ENCODE measurements around the gene MON1B.

MON1B gene

DNA sequence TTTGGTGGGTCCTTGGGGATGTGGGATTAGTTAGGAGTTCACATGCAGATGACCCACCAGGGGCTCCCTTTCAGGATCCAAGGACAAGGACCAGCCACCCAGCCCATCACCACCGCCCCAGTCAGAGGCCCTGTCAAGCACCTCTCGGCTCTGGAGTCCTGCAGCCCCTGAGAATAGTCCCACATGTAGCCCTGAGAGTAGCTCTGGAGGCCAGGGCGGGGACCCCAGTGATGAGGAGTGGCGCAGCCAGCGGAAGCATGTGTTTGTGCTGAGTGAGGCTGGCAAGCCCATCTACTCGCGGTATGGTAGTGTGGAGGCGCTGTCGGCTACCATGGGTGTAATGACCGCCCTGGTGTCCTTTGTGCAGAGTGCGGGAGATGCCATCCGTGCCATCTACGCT is 2.4 kb downstream of the MON1B start:
- Histone ChIP-seq H3K4me2 (ENCODE audit: low read depth, low read length, poor library complexity, severe bottlenecking) (no peak overlapping the region), H3K27ac (ENCODE audit: low read depth, low read length) (no peak overlapping the region), H3K27me3 (ENCODE audit: low read length) (no peaks in the 10 kb centered on the region), H3K9me3 (ENCODE audit: insufficient read depth, low read length) (no peaks in the 10 kb centered on the region), H3F3A (ENCODE audit: insufficient read depth) (peaks cover 11% of the 10 kb centered on the region), H2AFZ (ENCODE audit: low read depth, low read length, severe bottlenecking) (no peak overlapping the region), H3K9ac (ENCODE audit: low read length) (no peak overlapping the region), H3K4me3 (ENCODE audit: insufficient read depth, low read length, poor library complexity, severe bottlenecking) (no peak overlapping the region), H4K20me1 (ENCODE audit: low read depth, low read length) (peaks cover 4% of the 10 kb centered on the region; the same call in 1 of the 2 replicates), H3K79me2 (ENCODE audit: insufficient read depth, low read length) (peaks cover 33% of the 10 kb centered on the region), H3K36me3 (ENCODE audit: low read length) (0 out of 2 replicates have a peak, but pooled peaks cover 6% of the 10 kb centered on the region), H3K9me2 (replicated peaks; ENCODE audit: insufficient read depth, low read length) (no peaks in the 10 kb centered on the region)
- TF ChIP-seq EZH2phosphoT487 (conservative IDR thresholded peaks at IDR 0.05; ENCODE audit: low read length): no peak
- TF ChIP-seq, protein P1, sequence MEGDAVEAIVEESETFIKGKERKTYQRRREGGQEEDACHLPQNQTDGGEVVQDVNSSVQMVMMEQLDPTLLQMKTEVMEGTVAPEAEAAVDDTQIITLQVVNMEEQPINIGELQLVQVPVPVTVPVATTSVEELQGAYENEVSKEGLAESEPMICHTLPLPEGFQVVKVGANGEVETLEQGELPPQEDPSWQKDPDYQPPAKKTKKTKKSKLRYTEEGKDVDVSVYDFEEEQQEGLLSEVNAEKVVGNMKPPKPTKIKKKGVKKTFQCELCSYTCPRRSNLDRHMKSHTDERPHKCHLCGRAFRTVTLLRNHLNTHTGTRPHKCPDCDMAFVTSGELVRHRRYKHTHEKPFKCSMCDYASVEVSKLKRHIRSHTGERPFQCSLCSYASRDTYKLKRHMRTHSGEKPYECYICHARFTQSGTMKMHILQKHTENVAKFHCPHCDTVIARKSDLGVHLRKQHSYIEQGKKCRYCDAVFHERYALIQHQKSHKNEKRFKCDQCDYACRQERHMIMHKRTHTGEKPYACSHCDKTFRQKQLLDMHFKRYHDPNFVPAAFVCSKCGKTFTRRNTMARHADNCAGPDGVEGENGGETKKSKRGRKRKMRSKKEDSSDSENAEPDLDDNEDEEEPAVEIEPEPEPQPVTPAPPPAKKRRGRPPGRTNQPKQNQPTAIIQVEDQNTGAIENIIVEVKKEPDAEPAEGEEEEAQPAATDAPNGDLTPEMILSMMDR (IDR thresholded peaks at IDR 0.05; ENCODE audit: insufficient read depth, low read length, poor library complexity, severe bottlenecking): no peak

DNA sequence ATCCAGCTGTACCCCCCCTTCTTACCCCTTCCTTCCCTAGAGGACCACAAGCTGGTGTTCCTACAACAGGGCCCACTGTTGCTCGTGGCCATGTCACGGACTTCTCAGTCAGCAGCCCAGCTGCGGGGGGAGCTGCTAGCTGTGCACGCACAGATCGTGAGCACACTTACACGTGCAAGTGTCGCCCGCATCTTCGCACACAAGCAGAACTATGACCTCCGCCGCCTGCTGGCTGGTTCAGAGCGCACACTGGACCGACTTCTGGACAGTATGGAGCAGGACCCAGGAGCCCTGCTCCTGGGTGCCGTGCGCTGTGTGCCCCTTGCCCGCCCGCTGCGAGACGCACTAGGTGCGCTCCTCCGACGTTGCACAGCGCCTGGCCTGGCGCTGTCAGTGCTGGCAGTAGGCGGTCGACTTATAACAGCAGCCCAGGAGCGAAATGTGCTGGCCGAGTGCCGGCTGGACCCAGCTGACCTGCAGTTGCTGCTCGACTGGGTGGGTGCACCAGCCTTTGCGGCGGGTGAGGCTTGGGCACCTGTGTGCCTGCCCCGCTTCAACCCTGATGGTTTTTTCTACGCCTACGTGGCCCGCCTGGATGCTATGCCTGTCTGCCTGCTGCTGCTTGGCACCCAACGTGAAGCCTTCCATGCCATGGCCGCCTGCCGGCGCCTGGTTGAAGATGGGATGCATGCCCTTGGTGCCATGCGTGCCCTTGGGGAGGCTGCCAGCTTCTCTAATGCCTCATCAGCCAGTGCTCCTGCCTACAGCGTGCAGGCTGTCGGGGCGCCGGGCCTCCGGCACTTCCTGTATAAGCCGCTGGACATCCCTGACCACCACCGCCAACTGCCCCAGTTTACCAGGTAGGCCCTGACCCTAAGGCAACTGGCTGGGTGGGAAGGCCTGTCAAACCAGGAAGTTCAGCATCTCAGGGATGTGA is 3.6 kb downstream of the MON1B start:
- Histone ChIP-seq H3K79me2 (ENCODE audit: insufficient read depth, low read length) (peaks cover 33% of the 10 kb centered on the region), H3F3A (ENCODE audit: insufficient read depth) (peaks cover 7% of the 10 kb centered on the region), H3K9ac (ENCODE audit: low read length) (no peak overlapping the region), H3K9me3 (ENCODE audit: insufficient read depth, low read length) (no peaks in the 10 kb centered on the region), H3K9me2 (replicated peaks; ENCODE audit: insufficient read depth, low read length) (no peaks in the 10 kb centered on the region), H3K27ac (ENCODE audit: low read depth, low read length) (no peak overlapping the region), H3K36me3 (ENCODE audit: low read length) (0 out of 2 replicates have a peak, but pooled peaks cover 6% of the 10 kb centered on the region), H3K4me2 (ENCODE audit: low read depth, low read length, poor library complexity, severe bottlenecking) (no peak overlapping the region), H4K20me1 (ENCODE audit: low read depth, low read length) (peaks cover 4% of the 10 kb centered on the region; the same call in 1 of the 2 replicates), H2AFZ (ENCODE audit: low read depth, low read length, severe bottlenecking) (no peak overlapping the region), H3K4me3 (ENCODE audit: insufficient read depth, low read length, poor library complexity, severe bottlenecking) (no peak overlapping the region), H3K27me3 (ENCODE audit: low read length) (no peaks in the 10 kb centered on the region)
- no peak for TF ChIP-seq EZH2phosphoT487 (conservative IDR thresholded peaks at IDR 0.05; ENCODE audit: low read length)
- TF ChIP-seq, protein P1 (IDR thresholded peaks at IDR 0.05; ENCODE audit: insufficient read depth, low read length, poor library complexity, severe bottlenecking): no peak

DNA sequence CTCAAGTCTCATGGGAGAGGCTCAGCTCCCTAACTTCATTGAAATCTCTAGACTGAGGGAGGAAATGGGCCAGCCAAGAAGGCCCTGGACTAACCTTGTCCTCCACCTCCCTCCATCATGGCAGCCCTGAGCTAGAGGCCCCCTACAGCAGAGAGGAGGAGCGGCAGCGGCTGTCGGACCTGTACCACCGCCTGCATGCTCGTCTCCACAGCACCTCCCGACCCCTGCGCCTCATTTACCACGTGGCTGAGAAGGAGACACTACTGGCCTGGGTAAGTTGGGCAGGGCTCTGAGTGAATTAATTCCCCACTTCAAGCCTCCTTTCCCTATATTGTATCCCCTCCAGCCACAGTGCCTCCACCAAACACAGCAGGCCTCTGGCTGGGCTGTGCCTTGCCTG is 4.4 kb downstream of the MON1B start:
- H3F3A ChIP-seq (ENCODE audit: insufficient read depth): peaks cover 7% of the 10 kb centered on the region
- H3K4me3 ChIP-seq (ENCODE audit: insufficient read depth, low read length, poor library complexity, severe bottlenecking): no peak overlapping the region
- H3K4me2 ChIP-seq (ENCODE audit: low read depth, low read length, poor library complexity, severe bottlenecking): no peak overlapping the region
- TF ChIP-seq EZH2phosphoT487 (conservative IDR thresholded peaks at IDR 0.05; ENCODE audit: low read length): no peak
- TF ChIP-seq, protein P1 (IDR thresholded peaks at IDR 0.05; ENCODE audit: insufficient read depth, low read length, poor library complexity, severe bottlenecking): no peak
- H3K9ac ChIP-seq (ENCODE audit: low read length): no peak overlapping the region
- H3K9me3 ChIP-seq (ENCODE audit: insufficient read depth, low read length): no peaks in the 10 kb centered on the region
- H3K36me3 ChIP-seq (ENCODE audit: low read length): 0 out of 2 replicates have a peak, but pooled peaks cover 6% of the 10 kb centered on the region
- H2AFZ ChIP-seq (ENCODE audit: low read depth, low read length, severe bottlenecking): no peak overlapping the region
- no peaks in the 10 kb centered on the region for H3K9me2 ChIP-seq (replicated peaks; ENCODE audit: insufficient read depth, low read length)
- no peaks in the 10 kb centered on the region for H3K27me3 ChIP-seq (ENCODE audit: low read length)
- no peak overlapping the region for H3K27ac ChIP-seq (ENCODE audit: low read depth, low read length)
- H4K20me1 ChIP-seq (ENCODE audit: low read depth, low read length): peaks cover 4% of the 10 kb centered on the region; the same call in 1 of the 2 replicates
- peaks cover 33% of the 10 kb centered on the region for H3K79me2 ChIP-seq (ENCODE audit: insufficient read depth, low read length)

Data from SU-DHL-6 (cell line).